Heart right ventricle (tissue), 16 donors: Measurements from ENCODE around the gene NKD2. TPM values are rescaled to one million over a fixed set of nuclear protein-coding genes. Genes with fewer than 3 reads are reported as not detected.

ENCODE experiments used
- ATAC-seq, 8 donors: fragments of 200-7000 bp; cut with Tn5 transposase; one replicate each; pipeline ENCODE4 v1.9.1; 2020; ENCODE audit warnings: mild to moderate bottlenecking in 8 of 8, moderate library complexity in 8 of 8, moderate number of reproducible peaks in 1 of 8
- DNase-seq, 2 donors: peaks; one replicate each; pipeline ENCODE4 v3.0.0-alpha.2; 2020
- H3K27ac ChIP-seq, 10 donors: fragments of 200-600 bp; sonication (generic) in 2 of 10; one replicate each; pipeline versions ENCODE4 v1.5.0 to v1.8.0; 2020 to 2022; ENCODE audit warnings: mild to moderate bottlenecking in 3 of 10
- H3K27me3 ChIP-seq, 7 donors: fragments of 200-600 bp; one replicate each; pipeline ENCODE4 v1.8.0; 2021 to 2022; ENCODE audit warnings: mild to moderate bottlenecking in 2 of 7
- H3K36me3 ChIP-seq, 9 donors: fragments of 200-600 bp; sonication (generic) in 1 of 9; one replicate each; pipeline versions ENCODE4 v1.5.0 to v1.8.0; 2020 to 2022; ENCODE audit warnings: mild to moderate bottlenecking in 2 of 9
- H3K4me1 ChIP-seq, 9 donors: fragments of 200-600 bp; sonication (generic) in 1 of 9; one replicate each; pipeline versions ENCODE4 v1.5.0 to v1.8.0; 2020 to 2022; ENCODE audit warnings: mild to moderate bottlenecking in 4 of 9
- H3K4me3 ChIP-seq, 10 donors: fragments of 200-600 bp; sonication (generic) in 2 of 10; one replicate each; pipeline versions ENCODE4 v1.5.0 to v1.8.0; 2020 to 2022; ENCODE audit warnings: mild to moderate bottlenecking in 7 of 10, moderate library complexity in 2 of 10
- H3K9me3 ChIP-seq, 11 donors: fragments of 200-600 bp in 10 of 11; sonication (generic) in 2 of 11; one replicate each; pipeline versions ENCODE4 v1.5.0 to v1.8.0; 2013 to 2022; ENCODE audit warnings: mild to moderate bottlenecking in 2 of 11, control low read depth in 1 of 11, moderate library complexity in 1 of 11
- WGBS, 2 donors: extraction: QIAGEN DNeasy Blood & Tissue Kit; methylation state at CpG; one replicate each; pipeline ENCODE4 v1.1.7; 2013; ENCODE audit warnings: inconsistent platforms in 1 of 2; 5-methylcytosine and 5-hydroxymethylcytosine counted together
- intact Hi-C, 10 donors: fragments of 100-400 bp; cut with DNase I; formaldehyde crosslinking; loops; one replicate each; pipeline versions ENCODE4 v1.11.1 to v1.14.2; 2022
- polyA plus RNA-seq, 2 donors: library from polyadenylated mRNA; stranded (reverse); fragments of 200-250 nt; gene quantifications; one replicate each; pipeline ENCODE4 v1.2.3, GENCODE V29; 2013
- total RNA-seq, 10 donors: library from RNA; stranded (reverse); fragmentation: NEBNext Ultra II Directional in 3 of 10; extraction: Animal tissue kit (Norgen Biotek cat#: 25700) in 3 of 10; gene quantifications; one replicate each; pipeline versions ENCODE4 v1.2.1 to v1.2.4, GENCODE V29; 2021 to 2023
- TF ChIP-seq, protein P1 (sequence below), 9 donors: fragments of 200-600 bp; sonication (generic) in 2 of 9; IDR thresholded peaks; one replicate each; pipeline versions ENCODE4 v1.5.0 to v1.8.0; 2021 to 2022; ENCODE audit warnings: antibody characterized with exemption in 9 of 9, mild to moderate bottlenecking in 5 of 9, moderate library complexity in 1 of 9
- donor health status: Arrhythmogenic right ventricular cardiomyopathy.
- donor health status: ischemic (EF 13 %, LVEDD 7.1; RV severe dilation, severe dysfunction).
- donor health status: healthy with polysubstance abuse.
- donor health status: DM: no; HTN: yes; CAD: no.
- donor health status: DM: no; HTN: no; CAD: no.
- donor health status: ischemic (EF 25% LVEDD 6.9; RV normal size, moderate dysfunction).
- donor health status: ischemic (EF 25% LVEDD 5.7; RV mildly dilated, moderate dysfunction).
- donor health status: healthy.
- donor health status: DM: yes; HTN: yes; CAD: no.
- donor health status: Ischemic cardiomyopathy.
- donor health status: ischemic (EF 35%, LVEDD 5.7; RV mildly dilated, moderate dysfunction).
- donor health status: nonischemic (EF 11% LVEDD 7.7; RV severe dilation, severe dysfunction).
- donor health status: DM: yes; HTN: yes; CAD: no.
- donor health status: PGD.
- donor health status: ischemic (EF 29% LVEDD 5.4; RV normal size, mild dysfunction).
- donor health status: nonischemic (EF 23%, LVEDD 6.1; RV moderate dilation, normal function).

NKD2 gene
- total and polyA plus RNA-seq, 12 donors, result 0.31 to 12.7 (median 1.8) TPM

DNA sequence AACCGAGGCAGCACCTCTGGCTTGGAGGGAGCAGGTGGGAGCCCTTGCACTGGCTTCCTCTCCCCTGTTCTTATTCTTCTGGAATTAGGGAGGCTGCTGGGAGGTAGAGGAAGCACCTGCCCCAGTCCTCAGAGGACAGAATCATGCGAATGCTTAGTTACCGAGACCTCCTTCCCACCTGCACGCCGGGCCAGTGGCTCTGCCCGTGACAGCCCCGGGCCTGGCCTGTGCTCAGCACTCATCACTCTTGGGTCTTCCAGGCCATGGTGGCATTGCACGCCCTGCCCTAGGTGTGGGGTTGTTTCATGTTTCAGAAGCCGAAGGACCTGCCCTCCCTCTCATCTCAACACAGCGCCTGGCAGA, 45.3 kb upstream of the NKD2 start:
- intact Hi-C loops, result no loop called here
- H3K4me3 ChIP-seq, result no peak overlapping the region
- DNase-seq (no peak), ATAC-seq (peak in 4 of 8 donors; percentile 5 to 19 (median 10))
- no peaks in the 10 kb centered on the region for H3K36me3 ChIP-seq
- TF ChIP-seq, protein P1, sequence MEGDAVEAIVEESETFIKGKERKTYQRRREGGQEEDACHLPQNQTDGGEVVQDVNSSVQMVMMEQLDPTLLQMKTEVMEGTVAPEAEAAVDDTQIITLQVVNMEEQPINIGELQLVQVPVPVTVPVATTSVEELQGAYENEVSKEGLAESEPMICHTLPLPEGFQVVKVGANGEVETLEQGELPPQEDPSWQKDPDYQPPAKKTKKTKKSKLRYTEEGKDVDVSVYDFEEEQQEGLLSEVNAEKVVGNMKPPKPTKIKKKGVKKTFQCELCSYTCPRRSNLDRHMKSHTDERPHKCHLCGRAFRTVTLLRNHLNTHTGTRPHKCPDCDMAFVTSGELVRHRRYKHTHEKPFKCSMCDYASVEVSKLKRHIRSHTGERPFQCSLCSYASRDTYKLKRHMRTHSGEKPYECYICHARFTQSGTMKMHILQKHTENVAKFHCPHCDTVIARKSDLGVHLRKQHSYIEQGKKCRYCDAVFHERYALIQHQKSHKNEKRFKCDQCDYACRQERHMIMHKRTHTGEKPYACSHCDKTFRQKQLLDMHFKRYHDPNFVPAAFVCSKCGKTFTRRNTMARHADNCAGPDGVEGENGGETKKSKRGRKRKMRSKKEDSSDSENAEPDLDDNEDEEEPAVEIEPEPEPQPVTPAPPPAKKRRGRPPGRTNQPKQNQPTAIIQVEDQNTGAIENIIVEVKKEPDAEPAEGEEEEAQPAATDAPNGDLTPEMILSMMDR (IDR thresholded peaks at IDR 0.05), result no peak
- 69 to 80% methylated on average over 10 of the region's 10 CpGs for WGBS, 2 donors
- H3K27ac ChIP-seq, result peak overlapping the region in 5 of 10 donors; percentile 8 to 64 (median 23)
- H3K9me3 ChIP-seq, result no peaks in the 10 kb centered on the region
- H3K27me3 ChIP-seq, result peaks cover 0 to 30% (median 18%) of the 10 kb centered on the region in 7 donors
- peaks cover 4 to 36% (median 14%) of the 10 kb centered on the region in 9 donors for H3K4me1 ChIP-seq

DNA sequence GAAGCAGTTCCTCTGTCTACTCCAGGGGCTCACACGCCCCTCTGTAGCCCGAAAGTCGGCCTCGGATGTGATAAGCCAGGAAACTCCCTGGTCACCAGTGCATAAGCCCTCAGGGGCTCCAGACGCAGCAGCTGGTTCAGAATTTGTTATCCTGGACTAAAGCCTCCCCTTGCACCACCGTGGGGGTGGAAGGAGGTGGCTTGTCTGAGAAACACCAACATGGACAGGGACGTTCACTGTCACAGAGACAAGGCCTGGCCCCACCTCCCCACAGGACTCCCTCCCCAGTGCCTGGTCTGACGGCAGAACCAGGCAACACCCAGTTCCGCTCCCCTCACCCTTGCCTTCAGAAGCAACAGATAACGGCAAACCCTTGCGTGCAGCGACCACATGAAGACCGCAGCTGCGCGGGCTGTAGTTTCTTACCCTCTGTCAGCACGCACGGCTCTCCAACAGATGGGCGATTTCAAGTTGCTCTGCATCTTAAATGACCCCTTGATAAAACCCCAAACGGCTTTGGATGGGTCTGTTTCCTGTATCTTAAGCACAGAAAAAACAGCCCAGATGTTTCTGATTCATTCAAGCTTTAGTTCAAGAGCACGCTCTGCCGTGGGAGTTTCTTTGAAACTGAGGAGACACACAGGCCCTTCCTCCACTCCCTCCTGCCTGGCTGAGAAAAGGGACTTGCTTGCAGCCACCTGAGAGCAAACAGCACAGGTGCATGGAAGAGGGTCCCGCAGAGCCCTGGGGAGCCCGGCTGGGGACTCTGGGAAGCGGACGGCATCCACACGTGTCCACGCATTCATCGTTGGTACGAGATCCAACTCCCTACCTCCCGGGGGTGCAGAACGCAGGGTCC, 44.7 kb upstream of the NKD2 start:
- 53 to 67% methylated on average over 31 of the region's 31 CpGs for WGBS, 2 donors
- intact Hi-C loops, result no loop called here
- TF ChIP-seq, protein P1 (IDR thresholded peaks at IDR 0.05), result no peak
- ATAC-seq (peak; percentile 48 to 79 (median 66)), DNase-seq (peak; percentile 44 to 61)
- Histone ChIP-seq H3K9me3 (no peaks in the 10 kb centered on the region), H3K4me3 (peak overlapping the region in 1 of 10 donors; percentile 9), H3K27me3 (peaks cover 0 to 30% (median 20%) of the 10 kb centered on the region in 7 donors), H3K36me3 (no peaks in the 10 kb centered on the region), H3K4me1 (peaks cover 4 to 36% (median 17%) of the 10 kb centered on the region in 9 donors), H3K27ac (peak overlapping the region in 5 of 10 donors; percentile 8 to 64 (median 23))

DNA sequence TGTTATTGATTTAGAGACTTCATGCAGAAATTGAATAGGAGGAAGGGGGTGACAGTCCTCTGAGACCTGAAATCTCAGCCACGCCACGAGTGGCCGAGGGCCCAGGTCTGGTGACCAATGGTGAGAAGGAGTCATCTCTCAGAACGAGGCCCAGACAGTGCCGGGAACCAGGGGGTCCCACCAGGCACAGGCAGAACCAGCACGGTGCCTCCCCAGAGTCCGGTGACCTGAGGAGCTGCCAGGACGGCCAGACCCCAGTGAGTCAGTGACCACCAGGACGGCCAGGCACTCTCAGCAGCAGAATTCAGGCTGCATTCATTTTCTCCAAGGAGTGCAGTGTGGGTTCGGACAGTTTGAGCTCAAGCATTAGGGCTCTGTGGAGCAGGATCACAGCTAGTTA, 43.8 kb upstream of the NKD2 start:
- Histone ChIP-seq H3K36me3 (no peaks in the 10 kb centered on the region), H3K9me3 (no peaks in the 10 kb centered on the region), H3K27ac (peak overlapping the region in 1 of 10 donors; percentile 6), H3K27me3 (peaks cover 0 to 30% (median 25%) of the 10 kb centered on the region in 7 donors), H3K4me3 (no peak overlapping the region), H3K4me1 (peaks cover 4 to 36% (median 19%) of the 10 kb centered on the region in 9 donors)
- no peak for ATAC-seq
- TF ChIP-seq, protein P1 (IDR thresholded peaks at IDR 0.05), result no peak
- no peak for DNase-seq
- intact Hi-C loops, result no loop called here
- 73 to 82% methylated on average over 10 of the region's 10 CpGs for WGBS, 2 donors

DNA sequence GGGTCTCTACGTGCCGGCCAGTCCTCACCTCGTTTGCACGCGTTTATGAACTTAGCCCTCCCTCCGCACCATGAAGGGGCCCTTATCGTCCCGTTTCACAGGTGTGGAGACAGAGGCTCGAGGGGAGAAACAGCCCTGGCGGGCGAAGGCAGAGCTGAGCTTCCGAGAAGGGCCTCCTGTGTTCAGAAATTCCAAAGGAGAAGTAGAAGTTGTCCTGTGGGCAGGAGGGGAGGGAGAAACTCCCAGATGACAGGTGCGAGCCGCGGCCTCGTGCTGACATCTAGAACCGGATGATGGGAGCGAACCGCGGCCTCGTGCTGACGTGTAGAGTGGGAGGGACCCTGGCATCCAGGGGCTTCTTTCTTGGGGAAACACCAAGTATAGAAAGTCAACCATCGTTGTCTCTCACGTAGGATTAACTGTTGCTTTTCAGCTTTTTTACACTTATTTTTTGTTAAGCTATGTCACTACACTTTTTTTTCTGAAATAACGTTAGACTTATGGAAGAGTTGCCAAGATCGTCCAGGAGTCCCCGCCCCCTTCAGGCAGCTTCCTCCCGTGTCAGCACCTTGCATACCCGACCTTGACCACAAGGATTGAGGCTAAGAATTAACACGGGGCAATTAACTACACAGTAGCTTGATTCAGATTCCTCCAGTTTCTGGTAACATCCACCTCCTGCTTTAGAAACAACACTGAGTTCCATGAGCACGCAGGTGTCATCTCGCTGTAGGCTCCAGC, 42.8 kb upstream of the NKD2 start:
- WGBS, 2 donors, result 81 to 85% methylated on average over 32 of the region's 32 CpGs
- H3K36me3 ChIP-seq, result no peaks in the 10 kb centered on the region
- ATAC-seq (no peak), DNase-seq (no peak)
- no peak overlapping the region for H3K27ac ChIP-seq
- H3K4me1 ChIP-seq, result peaks cover 4 to 31% (median 19%) of the 10 kb centered on the region in 9 donors
- no peak overlapping the region for H3K4me3 ChIP-seq
- TF ChIP-seq, protein P1 (IDR thresholded peaks at IDR 0.05), result no peak
- intact Hi-C loops, result no loop called here
- peaks cover 0 to 31% (median 26%) of the 10 kb centered on the region in 7 donors for H3K27me3 ChIP-seq
- no peaks in the 10 kb centered on the region for H3K9me3 ChIP-seq
